DND-41 (cell line): ENCODE measurements around the gene HMBS.
"Not testable (repeated sequence)": the region's sequence is repeated elsewhere in the genome, so short reads cannot be mapped to it uniquely, and the experiment has no call there.

Experiments used
- ATAC-seq: fragments of 200-7000 bp; cut with Tn5 transposase; 3 replicates; pipeline ENCODE4 v1.9.1; 2021; ENCODE audit warnings: low read depth; ENCODE audit not compliant: insufficient read depth
- DNase-seq: peaks from one replicate; pipeline ENCODE4 v3.0.0-alpha.2; 2020
- H2AFZ ChIP-seq: 2 replicates; pipeline ENCODE4 v1.6.0; 2012; ENCODE audit warnings: low read depth, low read length
- H3K27ac ChIP-seq: 2 replicates; pipeline ENCODE4 v1.5.1; 2012; ENCODE audit warnings: low read length, inconsistent platforms
- H3K27me3 ChIP-seq: fragments of 200-600 bp; sonication (generic); 2 replicates; pipeline ENCODE4 v1.6.0; 2012; ENCODE audit warnings: low read length, mild to moderate bottlenecking, inconsistent platforms; ENCODE audit not compliant: insufficient read depth, poor library complexity
- H3K36me3 ChIP-seq: 2 replicates; pipeline ENCODE4 v1.5.1; 2012; ENCODE audit warnings: low read length, inconsistent platforms; ENCODE audit not compliant: insufficient read depth
- H3K4me1 ChIP-seq: 2 replicates; pipeline ENCODE4 v1.5.1; 2012; ENCODE audit warnings: mild to moderate bottlenecking, low read length; ENCODE audit not compliant: insufficient read depth
- H3K4me2 ChIP-seq: 2 replicates; pipeline ENCODE4 v1.6.0; 2012; ENCODE audit warnings: mild to moderate bottlenecking, moderate library complexity, low read length, inconsistent platforms; ENCODE audit not compliant: insufficient read depth
- H3K4me3 ChIP-seq, 2 experiments: fragments of 200-600 bp in 1 of 2; shearing (Covaris generic) in 1 of 2; 2 replicates each; pipeline ENCODE4 v1.5.1; 2012 to 2016; ENCODE audit warnings: inconsistent platforms in 2 of 2, low read length in 2 of 2, mild to moderate bottlenecking in 2 of 2, low read depth in 1 of 2, moderate library complexity in 1 of 2
- H3K79me2 ChIP-seq: 2 replicates; pipeline ENCODE4 v1.6.0; 2012; ENCODE audit warnings: low read length, inconsistent platforms; ENCODE audit not compliant: insufficient read depth
- H3K9ac ChIP-seq: 2 replicates; pipeline ENCODE4 v1.6.0; 2012; ENCODE audit warnings: low read depth, mild to moderate bottlenecking, inconsistent platforms, low read length, moderate library complexity
- H3K9me3 ChIP-seq: 2 replicates; pipeline ENCODE4 v1.5.1; 2012; ENCODE audit warnings: low read length, moderate library complexity, mild to moderate bottlenecking, inconsistent platforms; ENCODE audit not compliant: insufficient read depth, severe bottlenecking
- H4K20me1 ChIP-seq: 2 replicates; pipeline ENCODE4 v1.6.0; 2012; ENCODE audit warnings: low read length; ENCODE audit not compliant: insufficient read depth
- EZH2 ChIP-seq: IDR thresholded peaks from 3 replicates; pipeline ENCODE4 v1.6.1; 2012; ENCODE audit warnings: borderline replicate concordance, low read depth, mild to moderate bottlenecking, moderate library complexity, low read length, inconsistent platforms; ENCODE audit not compliant: severe bottlenecking
- TF ChIP-seq, protein P1 (sequence below): IDR thresholded peaks from 2 replicates; pipeline ENCODE4 v1.5.1; 2012; ENCODE audit warnings: borderline replicate concordance, low read length, moderate library complexity, mild to moderate bottlenecking; ENCODE audit not compliant: poor library complexity, severe bottlenecking; ENCODE audit errors: extremely low read depth

HMBS gene

DNA sequence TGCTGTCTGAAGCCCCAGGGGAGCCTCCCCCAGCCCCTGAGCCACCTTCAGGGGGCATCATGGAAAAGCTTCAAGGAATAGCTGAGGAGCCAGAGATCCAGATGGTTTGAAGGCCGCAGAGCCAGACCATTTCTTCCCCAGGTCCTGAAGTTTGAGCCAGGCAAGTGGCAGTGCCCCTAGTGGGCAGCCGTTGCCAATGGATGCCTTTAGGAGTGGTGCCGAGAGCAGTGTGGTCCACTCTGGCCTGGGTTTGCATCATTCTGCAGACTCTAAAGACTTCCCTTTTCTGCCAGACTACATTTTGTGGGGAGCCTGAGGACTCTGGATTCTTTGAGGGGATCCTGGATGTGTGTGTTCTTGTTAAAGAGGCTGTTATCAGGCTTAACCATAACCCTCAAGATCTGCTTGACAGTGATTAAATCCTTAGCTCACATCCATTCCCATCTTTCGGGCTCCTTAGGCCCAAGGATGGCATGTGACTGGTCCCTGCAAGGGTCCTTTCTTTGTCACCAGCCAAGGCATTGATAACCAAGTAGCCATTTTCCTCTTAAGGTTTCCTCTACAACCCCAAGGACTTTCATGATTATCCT is 49.8 kb downstream of the HMBS start:
- H3K4me1 ChIP-seq: no peaks in the 10 kb centered on the region
- H3K9ac ChIP-seq: no peak overlapping the region
- no peak overlapping the region for H3K4me3 ChIP-seq
- DNase-seq (no peak), ATAC-seq (peak; percentile 52; the same call in 1 of the 3 replicates)
- H3K36me3 ChIP-seq: peaks cover 48% of the 10 kb centered on the region
- H3K27ac ChIP-seq: no peak overlapping the region
- TF ChIP-seq, protein P1, sequence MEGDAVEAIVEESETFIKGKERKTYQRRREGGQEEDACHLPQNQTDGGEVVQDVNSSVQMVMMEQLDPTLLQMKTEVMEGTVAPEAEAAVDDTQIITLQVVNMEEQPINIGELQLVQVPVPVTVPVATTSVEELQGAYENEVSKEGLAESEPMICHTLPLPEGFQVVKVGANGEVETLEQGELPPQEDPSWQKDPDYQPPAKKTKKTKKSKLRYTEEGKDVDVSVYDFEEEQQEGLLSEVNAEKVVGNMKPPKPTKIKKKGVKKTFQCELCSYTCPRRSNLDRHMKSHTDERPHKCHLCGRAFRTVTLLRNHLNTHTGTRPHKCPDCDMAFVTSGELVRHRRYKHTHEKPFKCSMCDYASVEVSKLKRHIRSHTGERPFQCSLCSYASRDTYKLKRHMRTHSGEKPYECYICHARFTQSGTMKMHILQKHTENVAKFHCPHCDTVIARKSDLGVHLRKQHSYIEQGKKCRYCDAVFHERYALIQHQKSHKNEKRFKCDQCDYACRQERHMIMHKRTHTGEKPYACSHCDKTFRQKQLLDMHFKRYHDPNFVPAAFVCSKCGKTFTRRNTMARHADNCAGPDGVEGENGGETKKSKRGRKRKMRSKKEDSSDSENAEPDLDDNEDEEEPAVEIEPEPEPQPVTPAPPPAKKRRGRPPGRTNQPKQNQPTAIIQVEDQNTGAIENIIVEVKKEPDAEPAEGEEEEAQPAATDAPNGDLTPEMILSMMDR: peak; percentile 64
- TF ChIP-seq EZH2: no peak
- peaks cover 5% of the 10 kb centered on the region for H3K27me3 ChIP-seq
- H4K20me1 ChIP-seq: no peaks in the 10 kb centered on the region
- no peak overlapping the region for H3K4me2 ChIP-seq
- no peak overlapping the region for H2AFZ ChIP-seq
- no peaks in the 10 kb centered on the region for H3K9me3 ChIP-seq
- no peaks in the 10 kb centered on the region for H3K79me2 ChIP-seq

DNA sequence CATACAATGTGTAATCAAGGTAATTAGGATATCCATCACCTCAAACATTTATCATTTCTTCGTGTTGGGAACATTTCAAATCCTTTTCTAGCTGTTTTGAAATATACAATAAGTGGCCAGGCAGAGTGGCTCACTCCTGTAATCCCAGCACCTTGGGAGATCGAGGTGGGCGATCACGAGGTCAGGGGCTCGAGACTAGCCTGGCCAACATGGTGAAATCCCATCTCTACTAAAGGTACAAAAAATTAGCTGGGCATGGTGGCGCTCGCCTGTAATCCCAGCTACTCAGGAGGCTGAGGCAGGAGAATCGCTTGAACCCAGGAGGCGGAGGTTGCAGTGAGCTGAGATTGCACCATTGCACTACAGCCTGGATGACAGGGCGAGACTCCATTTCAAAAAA is 54.6 kb downstream of the HMBS start:
- not testable (repeated sequence) for H3K79me2 ChIP-seq, H4K20me1 ChIP-seq, H3K9ac ChIP-seq, H3K4me3 ChIP-seq, H3K4me1 ChIP-seq, DNase-seq, H2AFZ ChIP-seq, ATAC-seq, H3K27ac ChIP-seq, H3K36me3 ChIP-seq, H3K9me3 ChIP-seq, H3K4me2 ChIP-seq
- H3K27me3 ChIP-seq: peaks cover 11% of the 10 kb centered on the region
